B cell (primary cell): ENCODE results near the gene SLC16A12. TPM values are rescaled to one million over a fixed set of nuclear protein-coding genes. Genes with fewer than 3 reads are reported as not detected.

Source experiments
- ATAC-seq: fragments of 200-7000 bp; cut with Tn5 transposase; one replicate; pipeline ENCODE4 v1.10.0; 2021; ENCODE audit warnings: low read depth, mild to moderate bottlenecking, moderate number of reproducible peaks, moderate library complexity
- CTCF ChIA-PET: fragments of 350-600 bp; sonication (Branson Sonifier 250); formaldehyde crosslinking; loops from one replicate; lab custom pipeline; 2021; ENCODE audit warnings: antibody characterized with exemption, inconsistent platforms; lab: Charles Lee
- POLR2A ChIA-PET: fragments of 350-600 bp; sonication (Branson Sonifier 250); formaldehyde crosslinking; loops from one replicate; lab custom pipeline; 2021; ENCODE audit warnings: antibody characterized with exemption; lab: Charles Lee
- DNase-seq: peaks from one replicate; pipeline ENCODE4 v3.0.0; 2013
- H2AFZ ChIP-seq: 2 replicates; pipeline ENCODE4 v1.6.1; 2012; ENCODE audit warnings: mild to moderate bottlenecking, low read depth, low read length; ENCODE audit not compliant: insufficient read depth, poor library complexity, severe bottlenecking
- H3K27ac ChIP-seq, 2 donors: 1 replicate in 1 of 2; 2 replicates in 1 of 2; pipeline ENCODE4 v1.5.1; 2012 to 2013; ENCODE audit warnings: low read length in 2 of 2, mild to moderate bottlenecking in 2 of 2, moderate library complexity in 1 of 2
- H3K27me3 ChIP-seq, 4 experiments: fragments of 200-600 bp in 1 of 4; sonication (generic) in 1 of 4; replicated peaks in 1 of 4; 1 replicate in 2 of 4; 2 replicates in 2 of 4; pipeline versions ENCODE4 v1.6.1 to v1.7.0; 2013 to 2016; ENCODE audit warnings: low read length in 3 of 4, mild to moderate bottlenecking in 2 of 4, mixed read lengths in 1 of 4, moderate library complexity in 1 of 4; ENCODE audit not compliant: insufficient read depth in 4 of 4, control insufficient read depth in 3 of 4; ENCODE audit errors: control extremely low read depth in 1 of 4
- H3K36me3 ChIP-seq, 2 experiments: replicated peaks in 1 of 2; 1 replicate in 1 of 2; 2 replicates in 1 of 2; pipeline versions ENCODE4 v1.6.1 to v1.7.1; 2013; ENCODE audit warnings: low read length in 1 of 2; ENCODE audit not compliant: insufficient read depth in 2 of 2, control insufficient read depth in 1 of 2; ENCODE audit errors: control extremely low read depth in 1 of 2, extremely low read depth in 1 of 2
- H3K4me1 ChIP-seq, 2 donors: fragments of 200-600 bp in 1 of 2; sonication (generic) in 1 of 2; 1 replicate in 1 of 2; 2 replicates in 1 of 2; pipeline versions ENCODE4 v1.5.1 to v1.6.1; 2013 to 2017; ENCODE audit warnings: low read length in 2 of 2; ENCODE audit not compliant: control insufficient read depth in 2 of 2, insufficient read depth in 2 of 2
- H3K4me2 ChIP-seq: replicated peaks from 2 replicates; pipeline ENCODE3; 2012; ENCODE audit warnings: mild to moderate bottlenecking, low read depth, low read length; ENCODE audit not compliant: poor library complexity, severe bottlenecking
- H3K4me3 ChIP-seq, 5 experiments: fragments of 200-600 bp in 1 of 5; sonication (generic) in 1 of 5; 1 replicate in 3 of 5; 2 replicates in 2 of 5; pipeline versions ENCODE4 v1.5.1 to v1.7.0; 2011 to 2016; ENCODE audit warnings: low read length in 4 of 5, mild to moderate bottlenecking in 4 of 5, low read depth in 2 of 5, control low read depth in 1 of 5, moderate library complexity in 1 of 5; ENCODE audit not compliant: insufficient read depth in 1 of 5; ENCODE audit errors: control extremely low read depth in 1 of 5, extremely low read depth in 1 of 5
- H3K79me2 ChIP-seq: fragments of 200-600 bp; sonication (generic); one replicate; pipeline ENCODE4 v1.6.0; 2016; ENCODE audit warnings: low read length; ENCODE audit not compliant: control insufficient read depth, insufficient read depth
- H3K9ac ChIP-seq: fragments of 200-600 bp; sonication (generic); 2 replicates; pipeline ENCODE4 v1.6.1; 2017; ENCODE audit warnings: mild to moderate bottlenecking, low read length, moderate library complexity
- H3K9me3 ChIP-seq, 3 donors: one replicate each; pipeline versions ENCODE4 v1.6.1 to v1.7.1; 2013; ENCODE audit warnings: low read length in 2 of 3; ENCODE audit not compliant: control insufficient read depth in 2 of 3, insufficient read depth in 1 of 3; ENCODE audit errors: control extremely low read depth in 1 of 3
- H4K20me1 ChIP-seq: 2 replicates; pipeline ENCODE4 v1.6.0; 2012; ENCODE audit warnings: mild to moderate bottlenecking, low read length; ENCODE audit not compliant: insufficient read depth, control insufficient read depth, poor library complexity, severe bottlenecking
- H3K27ac Mint-ChIP-seq: one replicate; pipeline ENCODE4 v1.8.0; 2021; ENCODE audit warnings: mixed read lengths
- H3K27me3 Mint-ChIP-seq: one replicate; pipeline ENCODE4 v1.8.0; 2021; ENCODE audit warnings: mixed read lengths
- H3K4me1 Mint-ChIP-seq: one replicate; pipeline ENCODE4 v1.8.0; 2021; ENCODE audit warnings: mixed read lengths
- H3K4me3 Mint-ChIP-seq: one replicate; pipeline ENCODE4 v1.8.0; 2021; ENCODE audit warnings: mixed read lengths
- H3K9me3 Mint-ChIP-seq: one replicate; pipeline ENCODE4 v1.8.0; 2022; ENCODE audit warnings: mixed read lengths; ENCODE audit not compliant: insufficient read depth
- EZH2 ChIP-seq: IDR thresholded peaks from 2 replicates; pipeline ENCODE4 v1.6.1; 2012; ENCODE audit warnings: borderline replicate concordance, low read depth, mild to moderate bottlenecking, moderate library complexity, low read length; ENCODE audit not compliant: insufficient read depth, poor library complexity, severe bottlenecking
- WGBS: methylation state at CpG from one replicate; pipeline ENCODE4 v1.1.5; 2013; ENCODE audit warnings: missing lambda C conversion rate; ENCODE audit not compliant: insufficient coverage; 5-methylcytosine and 5-hydroxymethylcytosine counted together
- intact Hi-C: fragments of 100-400 bp; cut with micrococcal nuclease; formaldehyde crosslinking; loops from one replicate; pipeline ENCODE4 v1.10.0; 2022
- polyA plus RNA-seq: library from polyadenylated mRNA; depleted of rRNA; stranded (reverse); fragments of >200 nt; gene quantifications from 2 replicates; pipeline ENCODE4 v1.2.3, GENCODE V29; 2012
- total RNA-seq, 2 donors: library from RNA; stranded (reverse); fragments of 120-200 nt in 1 of 2; gene quantifications; 1 replicate in 1 of 2; 2 replicates in 1 of 2; pipeline versions ENCODE4 v1.2.3 to v1.2.4, GENCODE V29; 2013 to 2022
- TF ChIP-seq, protein P1 (sequence below): fragments of 200-600 bp; IDR thresholded peaks from one replicate; pipeline ENCODE4 v1.8.0; 2022; ENCODE audit warnings: antibody characterized with exemption, mild to moderate bottlenecking

Gene SLC16A12
- total and polyA plus RNA-seq, 2 donors (not counting 1 experiment from before 2014, with no cell fraction given): not detected

DNA sequence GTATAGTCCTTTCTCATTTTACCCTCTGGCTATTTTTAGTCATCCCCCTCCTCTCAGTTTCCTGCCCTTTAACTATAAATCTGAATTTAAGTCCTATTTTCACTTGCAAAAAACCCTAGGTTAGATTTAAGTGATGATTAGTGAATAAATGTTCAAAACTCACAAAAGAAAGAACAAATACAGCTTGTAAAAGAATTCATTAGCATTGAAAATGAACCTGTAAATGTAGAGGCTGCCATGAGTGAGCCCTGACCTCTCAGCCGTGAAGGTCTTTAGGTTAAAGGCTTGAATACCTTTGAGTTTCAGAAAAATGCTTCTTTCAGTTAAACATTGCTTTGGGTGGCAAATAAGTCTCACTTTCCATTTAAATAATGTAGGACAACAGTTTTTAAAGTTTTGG lies 2.0 kb upstream of the SLC16A12 start:
- no peaks in the 10 kb centered on the region for H3K9me3 Mint-ChIP-seq
- CTCF ChIA-PET: no interaction called here
- H3K27ac Mint-ChIP-seq: no peak overlapping the region
- H3K27me3 Mint-ChIP-seq: peaks cover 51% of the 10 kb centered on the region
- no peak for DNase-seq
- Histone ChIP-seq H3K4me1 (peaks cover 5 to 14% of the 10 kb centered on the region in 2 donors), H3K9ac (no peak overlapping the region), H3K4me3 (no peak overlapping the region), H3K4me2 (no peak overlapping the region), H2AFZ (no peak overlapping the region), H3K9me3 (no peaks in the 10 kb centered on the region), H3K36me3 (no peaks in the 10 kb centered on the region), H3K79me2 (no peaks in the 10 kb centered on the region), H3K27me3 (peaks cover 0 to 23% (median 20%) of the 10 kb centered on the region in 4 experiments), H4K20me1 (no peaks in the 10 kb centered on the region), H3K27ac (no peak overlapping the region)
- POLR2A ChIA-PET: interaction anchor here (0.6 kb wide), 1 partner anchor 236 kb away, joined by 3 read pairs; no protein-coding TSS in a partner anchor
- no peak overlapping the region for H3K4me3 Mint-ChIP-seq
- TF ChIP-seq EZH2: no peak
- TF ChIP-seq, protein P1, sequence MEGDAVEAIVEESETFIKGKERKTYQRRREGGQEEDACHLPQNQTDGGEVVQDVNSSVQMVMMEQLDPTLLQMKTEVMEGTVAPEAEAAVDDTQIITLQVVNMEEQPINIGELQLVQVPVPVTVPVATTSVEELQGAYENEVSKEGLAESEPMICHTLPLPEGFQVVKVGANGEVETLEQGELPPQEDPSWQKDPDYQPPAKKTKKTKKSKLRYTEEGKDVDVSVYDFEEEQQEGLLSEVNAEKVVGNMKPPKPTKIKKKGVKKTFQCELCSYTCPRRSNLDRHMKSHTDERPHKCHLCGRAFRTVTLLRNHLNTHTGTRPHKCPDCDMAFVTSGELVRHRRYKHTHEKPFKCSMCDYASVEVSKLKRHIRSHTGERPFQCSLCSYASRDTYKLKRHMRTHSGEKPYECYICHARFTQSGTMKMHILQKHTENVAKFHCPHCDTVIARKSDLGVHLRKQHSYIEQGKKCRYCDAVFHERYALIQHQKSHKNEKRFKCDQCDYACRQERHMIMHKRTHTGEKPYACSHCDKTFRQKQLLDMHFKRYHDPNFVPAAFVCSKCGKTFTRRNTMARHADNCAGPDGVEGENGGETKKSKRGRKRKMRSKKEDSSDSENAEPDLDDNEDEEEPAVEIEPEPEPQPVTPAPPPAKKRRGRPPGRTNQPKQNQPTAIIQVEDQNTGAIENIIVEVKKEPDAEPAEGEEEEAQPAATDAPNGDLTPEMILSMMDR: no peak
- intact Hi-C loops: no loop called here
- peaks cover 16% of the 10 kb centered on the region for H3K4me1 Mint-ChIP-seq
- WGBS: 91% methylated on average over 1 of the region's 1 CpG
- no peak for ATAC-seq

DNA sequence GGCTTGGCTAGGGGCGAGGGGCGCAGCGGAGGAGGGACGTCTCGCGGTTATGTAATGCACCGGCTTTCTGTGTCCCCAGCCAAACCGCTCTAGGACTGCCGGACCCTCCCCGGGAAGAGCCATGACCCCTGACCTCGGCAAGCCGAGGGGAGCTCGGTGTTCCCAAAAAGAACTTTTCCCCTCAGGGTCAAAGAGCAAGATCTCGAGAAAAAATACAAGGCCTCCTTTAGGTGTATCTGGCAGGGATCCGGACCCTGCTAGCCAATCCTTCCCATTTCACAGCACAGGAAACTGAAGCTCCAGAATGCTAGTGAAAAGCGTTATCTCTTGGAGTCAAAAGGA lies 590 bp upstream of the SLC16A12 start:
- no peaks in the 10 kb centered on the region for H3K9me3 ChIP-seq
- no peak overlapping the region for H3K27ac ChIP-seq
- ChIA-PET POLR2A (no interaction called here), CTCF (no interaction called here)
- Mint-ChIP-seq H3K27me3 (peaks cover 58% of the 10 kb centered on the region), H3K4me1 (peaks cover 16% of the 10 kb centered on the region), H3K9me3 (no peaks in the 10 kb centered on the region), H3K4me3 (peak overlapping the region; percentile 37), H3K27ac (no peak overlapping the region)
- no peak overlapping the region for H3K9ac ChIP-seq
- H3K79me2 ChIP-seq: no peaks in the 10 kb centered on the region
- TF ChIP-seq EZH2: no peak
- TF ChIP-seq, protein P1: no peak
- H3K4me1 ChIP-seq: peaks cover 5 to 14% of the 10 kb centered on the region in 2 donors
- WGBS: 21% methylated on average over 15 of the region's 16 CpGs
- intact Hi-C loops: no loop called here
- no peak overlapping the region for H2AFZ ChIP-seq
- H3K27me3 ChIP-seq: peaks cover 0 to 35% (median 24%) of the 10 kb centered on the region in 4 experiments
- H3K4me3 ChIP-seq: no peak overlapping the region
- H3K4me2 ChIP-seq: peak overlapping the region; percentile 35
- no peak for ATAC-seq
- DNase-seq: no peak
- no peaks in the 10 kb centered on the region for H4K20me1 ChIP-seq
- H3K36me3 ChIP-seq: no peaks in the 10 kb centered on the region
